Measurements from ENCODE around the gene MAML2.

The MAML2 gene

GRCh38 chr11:96178049-96178886 is 164.7 kb downstream of the MAML2 start:
- no peak for DNase-seq

- no peak for DNase-seq
Measured at GRCh38 chr11:96177146-96177545, 165.8 kb downstream of the MAML2 start.

- no peak for DNase-seq
Measured at GRCh38 chr11:96173906-96174305, 169.1 kb downstream of the MAML2 start.

- no peak for DNase-seq
Measured at GRCh38 chr11:96173422-96173821, 169.6 kb downstream of the MAML2 start.

GRCh38 chr11:96172604-96173003 is 170.4 kb downstream of the MAML2 start:
- DNase-seq, result no peak

GRCh38 chr11:96169250-96169649 is 173.7 kb downstream of the MAML2 start:
- no peak for DNase-seq

- DNase-seq, result no peak
Measured at GRCh38 chr11:96168623-96169022, 174.4 kb downstream of the MAML2 start.

GRCh38 chr11:96167787-96168186 is 175.2 kb downstream of the MAML2 start:
- no peak for DNase-seq

- no peak for DNase-seq
Measured at GRCh38 chr11:96167203-96167758, 175.7 kb downstream of the MAML2 start.

- DNase-seq, result no peak
Measured at GRCh38 chr11:96162816-96163499, 180.0 kb downstream of the MAML2 start.

GRCh38 chr11:96161307-96162089 is 181.5 kb downstream of the MAML2 start:
- DNase-seq, result no peak

- no peak for DNase-seq
Measured at GRCh38 chr11:96160732-96161306, 182.2 kb downstream of the MAML2 start.

- no peak for DNase-seq
Measured at GRCh38 chr11:96159968-96160367, 183.0 kb downstream of the MAML2 start.

- DNase-seq, result no peak
Measured at GRCh38 chr11:96158126-96158525, 184.9 kb downstream of the MAML2 start.

- DNase-seq, result no peak
Measured at GRCh38 chr11:96157517-96157873, 185.5 kb downstream of the MAML2 start.

- no peak for DNase-seq
Measured at GRCh38 chr11:96156379-96156722, 186.6 kb downstream of the MAML2 start.

- DNase-seq, result no peak
Measured at GRCh38 chr11:96155627-96156378, 187.2 kb downstream of the MAML2 start.

GRCh38 chr11:96154802-96155520 is 188.0 kb downstream of the MAML2 start:
- no peak for DNase-seq

GRCh38 chr11:96152623-96153022 is 190.4 kb downstream of the MAML2 start:
- DNase-seq, result no peak

- DNase-seq, result no peak
Measured at GRCh38 chr11:96151501-96151900, 191.5 kb downstream of the MAML2 start.

GRCh38 chr11:96150609-96151008 is 192.4 kb downstream of the MAML2 start:
- no peak for DNase-seq

All from NCI-H187 (cell line).